Naive thymus-derived CD4-positive, alpha-beta T cell (primary cell): ENCODE measurements around the gene NRIP1. TPM values are rescaled to one million over a fixed set of nuclear protein-coding genes. Genes with fewer than 3 reads are reported as not detected.

Experiments
- ATAC-seq: fragments of 150-1000 bp; cut with Tn5 transposase; 2 replicates; pipeline ENCODE4 v1.10.0; 2021; ENCODE audit warnings: mild to moderate bottlenecking, moderate library complexity
- CTCF ChIA-PET: fragments of 350-600 bp; sonication (Branson Sonifier 250); formaldehyde crosslinking; loops from one replicate; lab custom pipeline; 2021; ENCODE audit warnings: antibody characterized with exemption; lab: Charles Lee
- POLR2A ChIA-PET: fragments of 350-600 bp; sonication (Branson Sonifier 250); formaldehyde crosslinking; loops from one replicate; lab custom pipeline; 2021; ENCODE audit warnings: antibody characterized with exemption, inconsistent platforms; lab: Charles Lee
- DNase-seq, 9 donors: peaks; one replicate each; pipeline versions ENCODE4 v3.0.0 to v3.0.0-alpha.2; 2020 to 2022; ENCODE audit warnings: mixed read lengths in 1 of 9
- H3K27ac ChIP-seq: one replicate; pipeline ENCODE4 v1.7.0; 2013; ENCODE audit warnings: mild to moderate bottlenecking, low read depth, low read length, moderate library complexity
- H3K27me3 ChIP-seq, 2 donors: one replicate each; pipeline ENCODE4 v1.7.0; 2013; ENCODE audit warnings: low read length in 2 of 2, mild to moderate bottlenecking in 2 of 2, moderate library complexity in 2 of 2; ENCODE audit not compliant: control insufficient read depth in 2 of 2, insufficient read depth in 2 of 2
- H3K36me3 ChIP-seq, 3 experiments: 1 replicate in 2 of 3; 2 replicates in 1 of 3; pipeline ENCODE4 v1.7.0; 2013; ENCODE audit warnings: low read length in 3 of 3, mild to moderate bottlenecking in 3 of 3, moderate library complexity in 1 of 3; ENCODE audit not compliant: insufficient read depth in 3 of 3, control insufficient read depth in 2 of 3
- H3K4me1 ChIP-seq, 2 donors: one replicate each; pipeline ENCODE4 v1.7.0; 2013; ENCODE audit warnings: low read length in 2 of 2, mild to moderate bottlenecking in 2 of 2, moderate library complexity in 1 of 2; ENCODE audit not compliant: control insufficient read depth in 2 of 2, insufficient read depth in 2 of 2
- H3K4me3 ChIP-seq: 2 replicates; pipeline ENCODE4 v1.7.0; 2013; ENCODE audit warnings: mild to moderate bottlenecking, low read length
- H3K9me3 ChIP-seq, 3 experiments: 1 replicate in 2 of 3; 2 replicates in 1 of 3; pipeline ENCODE4 v1.7.0; 2013; ENCODE audit warnings: low read length in 3 of 3; ENCODE audit not compliant: control insufficient read depth in 2 of 3
- H3K27ac Mint-ChIP-seq, 9 donors: one replicate each; pipeline ENCODE4 v1.8.0; 2020 to 2022; ENCODE audit warnings: mixed read lengths in 9 of 9, mild to moderate bottlenecking in 8 of 9, moderate library complexity in 5 of 9, inconsistent platforms in 2 of 9
- H3K27me3 Mint-ChIP-seq, 5 donors: one replicate each; pipeline ENCODE4 v1.8.0; 2021 to 2022; ENCODE audit warnings: mixed read lengths in 5 of 5, mild to moderate bottlenecking in 1 of 5
- H3K36me3 Mint-ChIP-seq, 5 donors: one replicate each; pipeline ENCODE4 v1.8.0; 2020 to 2022; ENCODE audit warnings: mixed read lengths in 5 of 5, mild to moderate bottlenecking in 3 of 5, inconsistent platforms in 1 of 5
- H3K4me1 Mint-ChIP-seq, 7 donors: one replicate each; pipeline ENCODE4 v1.8.0; 2020 to 2022; ENCODE audit warnings: mixed read lengths in 7 of 7, mild to moderate bottlenecking in 3 of 7, inconsistent platforms in 1 of 7
- H3K4me3 Mint-ChIP-seq, 10 donors: one replicate each; pipeline ENCODE4 v1.8.0; 2020 to 2022; ENCODE audit warnings: mild to moderate bottlenecking in 10 of 10, mixed read lengths in 10 of 10, moderate library complexity in 6 of 10, inconsistent platforms in 2 of 10
- H3K9me3 Mint-ChIP-seq, 11 donors: one replicate each; pipeline ENCODE4 v1.8.0; 2020 to 2022; ENCODE audit warnings: mixed read lengths in 11 of 11, mild to moderate bottlenecking in 4 of 11, inconsistent platforms in 1 of 11, moderate library complexity in 1 of 11
- intact Hi-C, 2 donors: fragments of 100-400 bp; cut with micrococcal nuclease; formaldehyde crosslinking; loops; one replicate each; pipeline ENCODE4 v1.15.1; 2023
- polyA plus RNA-seq, 2 donors: library from polyadenylated mRNA; unstranded; fragments of 300-500 nt; fragmentation: Illumina TruSeq; gene quantifications; one replicate each; pipeline ENCODE4 v1.2.3, GENCODE V29; 2021
- total RNA-seq, 6 experiments: library from RNA in 5 of 6; stranded (reverse) in 5 of 6; gene quantifications; 1 replicate in 5 of 6; 2 replicates in 1 of 6; pipeline ENCODE4 v1.2.3 and lab custom pipeline; 2021 to 2026

Gene NRIP1
- total and polyA plus RNA-seq, 7 experiments from 2014 or later: 13.8 to 42.6 (median 35.2) TPM

DNA sequence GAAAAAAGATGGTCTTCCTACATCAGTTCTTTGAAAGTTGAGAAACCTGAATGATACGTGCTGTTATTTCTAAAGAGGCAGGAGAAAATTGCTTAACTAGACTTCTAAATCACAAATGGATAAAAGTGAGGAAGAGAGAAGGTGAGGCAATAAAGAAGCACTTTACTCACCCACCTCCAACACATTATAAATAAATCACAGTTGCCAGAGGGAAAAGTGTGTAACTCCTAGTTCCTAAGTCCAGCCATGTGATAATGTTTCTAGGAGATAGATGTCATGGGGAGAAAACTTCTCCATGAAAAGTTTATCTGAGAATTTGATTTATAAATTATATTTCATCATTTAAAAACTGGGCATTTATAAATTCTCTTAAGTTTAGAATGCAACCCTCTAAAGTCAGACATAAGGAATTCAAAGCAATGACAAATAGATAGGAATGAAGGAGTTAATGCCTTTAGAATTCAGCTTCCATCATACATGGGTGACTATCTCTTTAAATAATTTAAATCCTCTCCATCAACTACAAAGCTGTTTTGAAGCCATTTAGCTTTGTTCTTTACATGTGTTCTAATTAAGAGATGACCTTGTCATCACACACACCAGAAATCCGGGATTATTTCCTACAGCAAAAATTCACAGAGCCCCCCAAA lies 60.0 kb downstream of the NRIP1 start:
- H3K36me3 ChIP-seq: no peaks in the 10 kb centered on the region
- H3K4me3 Mint-ChIP-seq: peak overlapping the region; percentile 64 to 88 (median 80)
- peaks cover 11 to 32% (median 22%) of the 10 kb centered on the region in 5 donors for H3K36me3 Mint-ChIP-seq
- peaks cover 0 to 28% of the 10 kb centered on the region in 2 donors for H3K4me1 ChIP-seq
- no peak for DNase-seq
- peaks cover 0 to 12% (median 1%) of the 10 kb centered on the region in 11 donors for H3K9me3 Mint-ChIP-seq
- no peaks in the 10 kb centered on the region for H3K9me3 ChIP-seq
- no peaks in the 10 kb centered on the region for H3K27me3 ChIP-seq
- intact Hi-C loops: loop anchor here (1.0 to 5.0 kb wide), 6 partner anchors 48 to 623 kb away; partner anchors contain the start of gene HSPA13 (in 1 of the 2)
- no peaks in the 10 kb centered on the region for H3K27me3 Mint-ChIP-seq
- peak; percentile 17 for ATAC-seq
- peak overlapping the region; percentile 66 to 93 (median 80) for H3K27ac Mint-ChIP-seq
- peak overlapping the region; percentile 56 for H3K4me3 ChIP-seq
- ChIA-PET POLR2A (interaction anchor here (1.2 to 3.1 kb wide), 2 partner anchors 49 to 61 kb away, joined by 3 to 30 read pairs; partner anchors contain the start of gene NRIP1), CTCF (interaction anchor here (1.0 to 1.5 kb wide), 2 partner anchors 22 to 53 kb away, joined by 3 read pairs; no protein-coding TSS in a partner anchor)
- H3K4me1 Mint-ChIP-seq: peaks cover 38 to 71% (median 62%) of the 10 kb centered on the region in 7 donors
- H3K27ac ChIP-seq: peak overlapping the region; percentile 24

DNA sequence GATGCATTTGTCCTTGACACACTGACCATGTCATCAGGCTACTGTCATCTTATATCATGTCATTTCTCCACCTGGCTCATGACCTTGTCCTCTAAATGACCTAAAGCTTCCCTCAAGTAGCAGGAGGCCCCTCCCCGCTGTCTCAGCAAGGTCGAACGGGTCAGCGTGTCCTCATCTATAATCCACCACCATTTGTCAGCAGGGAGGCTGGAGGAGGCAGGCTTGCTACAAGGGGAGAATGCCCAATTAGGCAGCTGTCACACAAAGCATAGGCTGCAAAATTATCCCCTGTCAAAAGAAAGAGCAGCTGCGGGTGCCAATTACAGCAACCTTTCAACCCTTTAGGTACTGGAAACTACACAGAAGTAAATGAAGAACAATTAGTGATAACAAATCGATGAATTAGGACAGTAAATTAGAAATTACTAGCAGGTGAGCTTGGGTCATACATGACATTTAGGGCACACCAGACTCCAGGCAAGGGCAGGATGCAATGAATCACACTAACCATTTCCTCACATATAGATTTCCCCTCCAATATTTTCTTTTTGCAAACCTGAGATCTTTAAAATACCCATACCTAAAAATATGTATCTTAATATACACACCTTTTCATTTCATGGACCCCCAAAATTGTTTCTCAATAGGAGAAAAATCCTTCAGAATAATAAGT lies 61.2 kb downstream of the NRIP1 start:
- H3K4me1 ChIP-seq: peaks cover 0 to 28% of the 10 kb centered on the region in 2 donors
- no peaks in the 10 kb centered on the region for H3K27me3 Mint-ChIP-seq
- no peaks in the 10 kb centered on the region for H3K27me3 ChIP-seq
- DNase-seq (no peak), ATAC-seq (no peak)
- peak overlapping the region in 1 of 10 donors; percentile 20 for H3K4me3 Mint-ChIP-seq
- ChIA-PET POLR2A (no interaction called here), CTCF (no interaction called here)
- H3K4me3 ChIP-seq: no peak overlapping the region
- peaks cover 0 to 8% (median 1%) of the 10 kb centered on the region in 11 donors for H3K9me3 Mint-ChIP-seq
- H3K36me3 Mint-ChIP-seq: peaks cover 11 to 21% (median 12%) of the 10 kb centered on the region in 5 donors
- peak overlapping the region in 6 of 9 donors; percentile 10 to 79 (median 46) for H3K27ac Mint-ChIP-seq
- no peaks in the 10 kb centered on the region for H3K9me3 ChIP-seq
- intact Hi-C loops: loop anchor here (2.0 kb wide), 3 partner anchors 49 to 63 kb away; no protein-coding TSS in a partner anchor
- no peaks in the 10 kb centered on the region for H3K36me3 ChIP-seq
- no peak overlapping the region for H3K27ac ChIP-seq
- H3K4me1 Mint-ChIP-seq: peaks cover 38 to 70% (median 61%) of the 10 kb centered on the region in 7 donors

DNA sequence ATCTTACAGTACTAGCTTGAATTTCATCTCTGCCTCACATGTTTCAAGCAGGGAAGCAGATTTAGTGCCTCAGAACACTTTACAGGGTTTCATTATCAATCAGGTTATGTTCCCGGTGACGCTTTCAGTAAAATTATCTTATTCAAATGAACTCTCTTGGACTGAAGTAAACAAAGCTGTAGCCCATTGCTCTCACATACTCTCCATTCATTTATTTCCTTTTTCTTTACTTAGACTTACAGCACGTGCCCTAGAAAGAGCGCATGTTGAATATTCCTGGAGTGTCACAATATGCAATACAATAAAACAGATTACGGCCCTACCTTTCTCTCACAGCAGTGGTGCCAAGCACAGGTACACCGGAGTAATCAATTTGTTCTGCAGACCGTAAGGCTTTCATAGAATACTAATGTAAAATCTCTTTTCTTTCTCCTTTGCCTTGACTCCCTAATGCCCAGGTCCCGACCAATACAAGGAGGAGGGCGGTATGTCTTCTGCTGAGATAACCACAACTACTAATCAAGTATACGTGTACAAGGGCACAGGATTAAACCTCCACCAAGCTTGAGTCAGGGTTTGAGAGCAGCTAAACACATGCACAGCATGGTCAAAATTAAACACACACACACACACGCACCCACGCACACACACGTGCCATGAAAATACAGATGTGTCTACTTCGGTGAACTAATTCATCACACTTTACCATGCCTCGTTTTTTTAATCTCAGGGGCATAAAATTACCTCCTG lies 62.8 kb downstream of the NRIP1 start:
- H3K4me3 Mint-ChIP-seq: no peak overlapping the region
- H3K4me3 ChIP-seq: no peak overlapping the region
- peaks cover 42 to 62% (median 52%) of the 10 kb centered on the region in 7 donors for H3K4me1 Mint-ChIP-seq
- no peaks in the 10 kb centered on the region for H3K36me3 ChIP-seq
- no peak overlapping the region for H3K27ac ChIP-seq
- DNase-seq (no peak), ATAC-seq (no peak)
- no peaks in the 10 kb centered on the region for H3K27me3 ChIP-seq
- H3K36me3 Mint-ChIP-seq: peaks cover 0 to 11% (median 4%) of the 10 kb centered on the region in 5 donors
- peaks cover 0 to 4% (median 0%) of the 10 kb centered on the region in 11 donors for H3K9me3 Mint-ChIP-seq
- POLR2A ChIA-PET: no interaction called here
- CTCF ChIA-PET: no interaction called here
- intact Hi-C loops: no loop called here
- no peaks in the 10 kb centered on the region for H3K27me3 Mint-ChIP-seq
- no peak overlapping the region for H3K27ac Mint-ChIP-seq
- peaks cover 0 to 27% of the 10 kb centered on the region in 2 donors for H3K4me1 ChIP-seq
- no peaks in the 10 kb centered on the region for H3K9me3 ChIP-seq

DNA sequence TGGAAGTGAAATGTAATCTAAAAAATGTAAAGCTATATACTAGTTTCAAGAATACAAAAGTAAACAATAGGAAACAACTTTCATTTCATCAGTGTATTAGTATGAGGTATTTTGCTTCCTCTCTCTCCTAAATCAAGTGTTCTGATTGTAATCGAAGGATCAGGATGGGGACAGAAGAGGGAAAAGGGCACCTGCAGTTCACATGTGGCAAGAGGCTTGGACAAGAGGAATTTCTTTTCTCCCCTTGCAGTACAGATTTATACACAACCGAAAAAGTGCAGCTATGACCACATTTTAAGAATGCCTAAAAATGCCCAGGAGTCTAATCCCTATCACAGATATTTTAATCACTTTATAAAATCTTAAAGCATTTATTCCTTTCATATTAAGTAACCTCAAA lies 63.7 kb downstream of the NRIP1 start:
- Mint-ChIP-seq H3K27me3 (no peaks in the 10 kb centered on the region), H3K4me1 (peaks cover 36 to 58% (median 48%) of the 10 kb centered on the region in 7 donors), H3K27ac (no peak overlapping the region), H3K4me3 (no peak overlapping the region), H3K9me3 (no peaks in the 10 kb centered on the region), H3K36me3 (peaks cover 0 to 12% (median 0%) of the 10 kb centered on the region in 5 donors)
- Histone ChIP-seq H3K27me3 (no peaks in the 10 kb centered on the region), H3K36me3 (no peaks in the 10 kb centered on the region), H3K27ac (no peak overlapping the region), H3K4me3 (no peak overlapping the region), H3K9me3 (no peaks in the 10 kb centered on the region), H3K4me1 (peaks cover 0 to 18% of the 10 kb centered on the region in 2 donors)
- CTCF ChIA-PET: no interaction called here
- DNase-seq (no peak), ATAC-seq (no peak)
- POLR2A ChIA-PET: no interaction called here
- intact Hi-C loops: no loop called here

DNA sequence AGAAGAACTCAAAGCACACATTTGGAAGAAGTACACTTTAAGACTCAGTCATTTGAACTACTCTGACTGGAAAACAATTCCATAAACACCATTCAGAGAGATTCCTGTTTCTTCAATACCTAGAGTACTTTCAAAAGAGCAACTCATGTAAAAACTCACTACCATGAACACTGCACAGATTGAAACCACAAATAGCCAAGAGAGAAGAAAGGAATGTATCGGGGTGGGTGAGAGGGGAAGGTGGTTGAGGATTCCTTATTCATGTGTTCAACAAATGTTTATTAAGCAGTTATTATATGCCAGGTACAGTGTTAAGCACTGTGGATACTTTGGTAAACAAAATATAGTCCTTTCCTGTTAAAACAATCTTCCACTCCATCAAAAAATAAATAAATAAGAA lies 64.7 kb downstream of the NRIP1 start:
- ATAC-seq (no peak), DNase-seq (no peak)
- peaks cover 30 to 53% (median 44%) of the 10 kb centered on the region in 7 donors for H3K4me1 Mint-ChIP-seq
- Histone ChIP-seq H3K4me3 (no peak overlapping the region), H3K27me3 (no peaks in the 10 kb centered on the region), H3K36me3 (no peaks in the 10 kb centered on the region), H3K9me3 (no peaks in the 10 kb centered on the region), H3K4me1 (peaks cover 0 to 9% of the 10 kb centered on the region in 2 donors), H3K27ac (no peak overlapping the region)
- no peaks in the 10 kb centered on the region for H3K27me3 Mint-ChIP-seq
- intact Hi-C loops: no loop called here
- H3K27ac Mint-ChIP-seq: no peak overlapping the region
- POLR2A ChIA-PET: no interaction called here
- CTCF ChIA-PET: no interaction called here
- H3K9me3 Mint-ChIP-seq: no peaks in the 10 kb centered on the region
- peaks cover 0 to 18% (median 0%) of the 10 kb centered on the region in 5 donors for H3K36me3 Mint-ChIP-seq
- H3K4me3 Mint-ChIP-seq: no peak overlapping the region

DNA sequence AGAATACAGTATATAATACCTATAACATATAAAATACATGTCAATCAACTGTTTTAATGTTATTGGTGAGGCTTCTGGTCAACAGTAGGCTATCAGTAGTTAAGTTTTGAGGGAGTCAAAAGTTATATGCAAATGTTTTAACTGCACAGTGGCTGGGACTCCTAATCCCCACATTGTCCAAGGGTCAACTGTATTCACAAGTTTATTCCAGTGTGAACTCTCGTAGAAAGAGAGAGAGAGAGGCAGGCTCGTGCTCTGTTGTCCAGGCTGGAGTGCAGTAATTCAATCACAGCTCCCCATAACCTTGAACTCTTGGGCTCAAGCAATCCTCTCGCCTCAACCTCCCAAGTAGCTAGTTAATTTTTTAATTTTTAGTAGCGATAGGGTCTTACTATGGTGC lies 66.0 kb downstream of the NRIP1 start:
- Histone ChIP-seq H3K36me3 (no peaks in the 10 kb centered on the region), H3K27me3 (no peaks in the 10 kb centered on the region), H3K4me1 (no peaks in the 10 kb centered on the region), H3K4me3 (no peak overlapping the region), H3K27ac (no peak overlapping the region), H3K9me3 (no peaks in the 10 kb centered on the region)
- CTCF ChIA-PET: no interaction called here
- DNase-seq: no peak
- ATAC-seq: no peak
- intact Hi-C loops: no loop called here
- peak overlapping the region in 1 of 9 donors; percentile 16 for H3K27ac Mint-ChIP-seq
- peaks cover 18 to 45% (median 31%) of the 10 kb centered on the region in 7 donors for H3K4me1 Mint-ChIP-seq
- no peaks in the 10 kb centered on the region for H3K27me3 Mint-ChIP-seq
- POLR2A ChIA-PET: interaction anchor here (1.0 kb wide), 1 partner anchor 67 kb away, joined by 3 read pairs; no protein-coding TSS in a partner anchor
- H3K9me3 Mint-ChIP-seq: no peaks in the 10 kb centered on the region
- peaks cover 0 to 22% (median 0%) of the 10 kb centered on the region in 5 donors for H3K36me3 Mint-ChIP-seq
- no peak overlapping the region for H3K4me3 Mint-ChIP-seq
